Prostate gland (tissue), 2 donors: ENCODE results near the gene MAMLD1. TPM values are rescaled to one million over a fixed set of nuclear protein-coding genes. Genes with fewer than 3 reads are reported as not detected.

ENCODE experiments used
- DNase-seq: peaks from one replicate; pipeline ENCODE4 v3.0.0-alpha.2; 2019; ENCODE audit warnings: low spot score
- H3K27ac ChIP-seq, 2 donors: fragments of 200-600 bp; sonication (generic); 2 replicates each; pipeline ENCODE4 v1.5.1; 2017 to 2019
- H3K27me3 ChIP-seq: fragments of 200-600 bp; sonication (generic); replicated peaks from 2 replicates; pipeline ENCODE4 v1.5.1; 2019; ENCODE audit not compliant: insufficient read depth
- H3K36me3 ChIP-seq, 2 donors: fragments of 200-600 bp; sonication (generic); 1 replicate in 1 of 2; 2 replicates in 1 of 2; pipeline versions ENCODE4 v1.5.1 to v1.8.1; 2017 to 2019
- H3K4me1 ChIP-seq: fragments of 200-600 bp; sonication (generic); replicated peaks from 2 replicates; pipeline ENCODE4 v1.5.1; 2019
- H3K4me3 ChIP-seq, 2 donors: fragments of 200-600 bp; sonication (generic); 2 replicates each; pipeline ENCODE4 v1.5.1; 2017 to 2019
- H3K9me3 ChIP-seq: fragments of 200-600 bp; sonication (generic); 2 replicates; pipeline ENCODE4 v1.5.1; 2017
- CTCF ChIP-seq, 4 experiments: fragments of 200-600 bp in 2 of 4; fragments of 450-650 bp in 2 of 4; sonication (generic) in 2 of 4; IDR thresholded peaks; 1 replicate in 3 of 4; 2 replicates in 1 of 4; pipeline ENCODE4 v1.5.1; 2016 to 2019; ENCODE audit warnings: antibody characterized with exemption in 4 of 4, mild to moderate bottlenecking in 2 of 4, moderate library complexity in 2 of 4
- POLR2A ChIP-seq: fragments of 450-650 bp; IDR thresholded peaks from one replicate; pipeline ENCODE4 v1.6.1; 2016; ENCODE audit warnings: antibody characterized with exemption, mild to moderate bottlenecking
- POLR2AphosphoS5 ChIP-seq: sonication (generic); formaldehyde crosslinking; IDR thresholded peaks from one replicate; pipeline ENCODE4 v1.6.1; 2017; ENCODE audit warnings: antibody characterized with exemption
- WGBS: methylation state at CpG from one replicate; pipeline ENCODE4 v1.1.5; 2018; 5-methylcytosine and 5-hydroxymethylcytosine counted together
- intact Hi-C: fragments of 100-400 bp; cut with DNase I; formaldehyde crosslinking; loops from one replicate; pipeline ENCODE4 v1.14.2; 2022
- total RNA-seq, 2 donors: library from RNA; depleted of rRNA; stranded (reverse); fragments of >200 nt; gene quantifications; one replicate each; pipeline ENCODE4 v1.1.0, GENCODE V29; 2016

Gene MAMLD1
- total RNA-seq, 2 donors from 2014 or later, result 2.2 to 51.7 TPM

DNA sequence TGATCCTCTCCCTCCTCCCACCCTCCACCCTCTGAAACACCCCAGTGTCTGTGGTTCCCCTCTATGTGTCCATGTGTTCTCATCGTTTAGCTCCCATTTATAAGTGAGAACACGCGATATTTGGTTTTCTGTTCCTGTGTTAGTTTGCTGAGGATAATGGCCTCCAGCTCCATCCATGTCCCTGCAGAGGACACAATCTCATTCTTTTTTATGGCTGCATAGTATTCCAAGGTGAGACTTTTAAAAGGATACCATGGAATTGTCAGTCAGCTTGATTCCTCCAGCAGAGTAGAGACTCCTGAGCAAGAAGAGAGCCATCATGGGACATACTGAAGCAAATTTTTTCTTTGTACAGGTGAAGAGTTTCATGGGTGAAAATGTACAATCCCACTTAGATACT, 166.5 kb downstream of the MAMLD1 start:
- WGBS, result 100% methylated on average over 3 of the region's 3 CpGs
- no peak for TF ChIP-seq CTCF (IDR thresholded peaks at IDR 0.05)
- TF ChIP-seq POLR2AphosphoS5, result no peak
- TF ChIP-seq POLR2A, result no peak
- H3K4me3 ChIP-seq, result no peak overlapping the region
- intact Hi-C loops, result no loop called here
- DNase-seq, result no peak
- no peaks in the 10 kb centered on the region for H3K27me3 ChIP-seq
- H3K9me3 ChIP-seq, result no peaks in the 10 kb centered on the region
- no peaks in the 10 kb centered on the region for H3K4me1 ChIP-seq
- H3K27ac ChIP-seq, result no peak overlapping the region
- H3K36me3 ChIP-seq, result no peaks in the 10 kb centered on the region

GRCh38 chrX:150530821-150531220, 167.7 kb downstream of the MAMLD1 start:
- 74% methylated on average over 7 of the region's 7 CpGs for WGBS
- no peak overlapping the region for H3K4me3 ChIP-seq

DNA sequence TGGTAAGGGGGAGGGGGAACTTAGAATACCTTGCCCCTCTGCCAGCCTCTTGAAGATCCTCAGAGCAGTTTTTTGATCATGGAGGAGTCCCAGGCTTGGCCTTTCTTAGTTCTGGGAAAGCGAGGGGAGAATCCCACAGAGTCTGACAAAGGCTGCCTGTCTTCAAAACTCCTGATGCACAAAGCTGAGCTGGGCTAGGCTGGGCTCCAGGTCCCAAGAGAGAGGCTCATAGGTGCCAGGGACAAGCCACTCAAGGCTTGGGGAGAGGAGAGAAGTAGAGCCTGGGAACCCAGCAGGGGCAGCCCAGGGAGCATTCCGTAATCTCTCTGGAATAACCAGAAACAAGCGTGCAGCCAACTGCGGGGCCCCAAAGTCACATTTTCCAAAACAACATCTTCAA, 168.3 kb downstream of the MAMLD1 start:
- intact Hi-C loops, result no loop called here
- Histone ChIP-seq H3K36me3 (no peaks in the 10 kb centered on the region), H3K4me1 (no peaks in the 10 kb centered on the region), H3K27me3 (no peaks in the 10 kb centered on the region), H3K4me3 (no peak overlapping the region), H3K9me3 (no peaks in the 10 kb centered on the region), H3K27ac (no peak overlapping the region)
- 93% methylated on average over 3 of the region's 4 CpGs for WGBS
- no peak for DNase-seq
- no peak for TF ChIP-seq CTCF (IDR thresholded peaks at IDR 0.05)
- no peak for TF ChIP-seq POLR2A
- TF ChIP-seq POLR2AphosphoS5, result no peak

More at GRCh38 chrX:150530821-150531220, 167.7 kb downstream of the MAMLD1 start:
- H3K27me3 ChIP-seq, result no peaks in the 10 kb centered on the region
- H3K9me3 ChIP-seq, result no peaks in the 10 kb centered on the region
- intact Hi-C loops, result no loop called here
- no peaks in the 10 kb centered on the region for H3K36me3 ChIP-seq
- H3K27ac ChIP-seq, result no peak overlapping the region
- TF ChIP-seq POLR2AphosphoS5 (no peak), POLR2A (no peak), CTCF (IDR thresholded peaks at IDR 0.05) (no peak)
- no peaks in the 10 kb centered on the region for H3K4me1 ChIP-seq
- DNase-seq, result no peak

DNA sequence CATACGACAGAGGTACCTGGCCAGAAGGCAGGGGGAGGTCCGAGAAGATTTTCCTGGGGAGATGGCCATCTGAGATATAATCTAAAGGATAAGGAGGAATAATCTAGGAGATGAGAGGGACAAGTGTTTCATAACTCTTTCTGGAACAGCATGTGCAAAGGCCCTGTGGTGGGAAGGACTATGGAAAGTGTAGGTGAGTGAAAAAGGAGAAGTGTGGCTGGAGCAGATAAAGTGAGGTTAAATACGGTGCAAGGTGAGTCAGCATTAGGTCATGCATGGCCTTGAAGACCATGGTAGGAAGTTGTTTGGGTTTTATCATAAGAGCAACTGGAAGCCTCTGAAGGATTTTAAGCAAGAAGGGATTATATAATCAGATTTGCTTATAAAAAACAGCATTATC, 170.7 kb downstream of the MAMLD1 start:
- WGBS, result 82% methylated on average over 3 of the region's 3 CpGs

More for the DNA sequence above, 170.7 kb downstream of the MAMLD1 start:
- Histone ChIP-seq H3K4me1 (no peaks in the 10 kb centered on the region), H3K27me3 (no peaks in the 10 kb centered on the region), H3K36me3 (no peaks in the 10 kb centered on the region), H3K4me3 (no peak overlapping the region), H3K9me3 (no peaks in the 10 kb centered on the region), H3K27ac (no peak overlapping the region)
- intact Hi-C loops, result no loop called here
- no peak for DNase-seq
- TF ChIP-seq CTCF (IDR thresholded peaks at IDR 0.05) (no peak), POLR2A (no peak), POLR2AphosphoS5 (no peak)
